HG03439 (cell line): ENCODE measurements around the gene TPSB2.
"Not testable (repeated sequence)": the region's sequence is repeated elsewhere in the genome, so short reads cannot be mapped to it uniquely, and the experiment has no call there.

Source experiments
- ATAC-seq: cut with Tn5 transposase; IDR thresholded peaks from one replicate; pipeline ENCODE4 v1.9.1; 2021; ENCODE audit warnings: mild to moderate bottlenecking, moderate library complexity; ENCODE audit not compliant: unreplicated experiment

TPSB2 gene

GRCh38 chr16:1243907-1244850 lies 14.2 kb upstream of the TPSB2 start:
- not testable (repeated sequence) for ATAC-seq

DNA sequence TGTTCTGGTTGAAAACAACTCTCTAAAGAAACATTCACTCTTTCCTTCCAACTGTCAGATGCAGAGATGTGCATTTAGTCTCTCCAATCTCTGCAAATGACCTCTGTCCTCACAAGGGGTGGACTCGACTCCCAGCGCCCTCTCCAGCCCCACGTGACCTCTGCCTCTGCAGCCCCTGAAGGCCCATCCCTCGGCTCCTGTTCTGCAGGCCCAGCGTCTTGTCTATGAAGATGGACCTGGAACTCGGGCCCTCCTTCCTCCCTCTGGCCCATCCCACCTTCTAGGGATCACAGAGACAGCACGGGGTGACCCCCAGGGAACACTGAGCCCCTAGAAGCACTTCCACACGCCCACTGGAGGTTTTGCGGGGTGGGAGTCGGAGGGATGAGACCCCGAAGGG lies 13.4 kb upstream of the TPSB2 start:
- not testable (repeated sequence) for ATAC-seq

GRCh38 chr16:1241081-1241480 lies 11.1 kb upstream of the TPSB2 start:
- ATAC-seq = not testable (repeated sequence)

DNA sequence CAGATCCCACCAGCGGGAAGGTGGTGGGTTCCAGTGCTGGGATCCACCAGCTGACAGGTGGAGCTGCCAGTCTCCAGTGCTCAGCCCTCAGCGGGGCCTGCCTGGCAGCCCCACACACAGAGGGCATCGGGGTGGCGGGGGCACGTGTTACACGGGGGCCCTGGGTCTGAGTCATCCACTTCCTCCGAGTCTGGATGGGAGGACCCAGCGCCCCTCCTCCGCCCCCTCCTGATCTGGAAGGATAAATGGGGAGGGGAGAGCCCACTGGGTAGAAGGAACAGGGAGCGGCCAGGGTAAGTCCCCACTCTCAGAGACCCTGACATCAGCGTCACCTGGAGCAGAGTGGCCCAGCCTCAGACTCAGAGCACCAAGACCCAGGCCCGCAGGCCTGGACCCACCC lies 10.5 kb upstream of the TPSB2 start, which contains the start of gene TPSAB1:
TSS of gene TPSAB1 (plus strand) at position 270 of the 400 bp plus-strand sequence. CDS start 234 bp downstream, outside the sequence.
- ATAC-seq = not testable (repeated sequence)

- ATAC-seq = not testable (repeated sequence)
Measured at GRCh38 chr16:1239575-1239974, 9.6 kb upstream of the TPSB2 start.

DNA sequence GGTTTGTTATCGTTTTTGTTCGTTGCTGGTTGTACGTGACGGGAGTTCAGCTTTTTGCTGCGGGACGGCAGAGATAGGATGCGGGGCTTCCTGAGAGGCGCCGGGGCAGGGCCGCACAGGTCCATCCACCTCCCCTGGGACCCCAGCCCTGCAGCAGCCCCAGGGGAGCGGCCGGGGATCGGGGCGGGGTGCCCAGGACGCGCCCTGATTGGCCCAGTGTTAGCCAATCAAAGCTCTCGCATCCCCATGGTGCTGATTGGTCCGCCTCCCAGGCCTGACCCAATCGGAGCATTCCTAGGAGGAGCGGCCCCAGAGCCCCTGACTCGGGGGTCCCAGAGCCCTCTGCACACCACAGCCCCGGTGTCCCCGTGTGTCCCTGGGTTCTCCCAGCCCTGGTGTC lies 8.9 kb upstream of the TPSB2 start:
- ATAC-seq = not testable (repeated sequence)

- no peak for ATAC-seq
Measured at GRCh38 chr16:1237990-1238389, 8.0 kb upstream of the TPSB2 start.

DNA sequence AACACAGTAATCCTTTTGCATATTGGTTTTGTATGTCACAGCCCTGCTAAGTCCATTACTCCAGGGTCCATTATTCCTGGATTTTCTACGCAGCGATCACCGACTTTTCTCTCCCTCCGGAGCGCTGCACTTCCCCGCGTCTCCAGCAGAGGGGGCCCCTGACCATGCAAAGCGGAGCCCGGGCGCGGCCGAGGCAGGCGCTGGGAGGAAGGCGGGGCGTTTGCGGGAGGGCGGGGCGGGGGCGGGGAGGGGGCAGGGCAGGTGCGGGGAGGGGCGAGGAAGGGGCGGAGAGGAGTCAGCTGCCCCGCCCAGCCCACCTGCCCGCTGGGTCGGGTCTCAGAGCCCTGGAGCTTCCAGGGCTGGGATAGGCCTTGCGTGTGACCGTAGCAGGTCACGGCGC lies 6.7 kb upstream of the TPSB2 start:
- not testable (repeated sequence) for ATAC-seq

GRCh38 chr16:1232049-1232748 lies 2.2 kb upstream of the TPSB2 start:
- ATAC-seq = not testable (repeated sequence)

DNA sequence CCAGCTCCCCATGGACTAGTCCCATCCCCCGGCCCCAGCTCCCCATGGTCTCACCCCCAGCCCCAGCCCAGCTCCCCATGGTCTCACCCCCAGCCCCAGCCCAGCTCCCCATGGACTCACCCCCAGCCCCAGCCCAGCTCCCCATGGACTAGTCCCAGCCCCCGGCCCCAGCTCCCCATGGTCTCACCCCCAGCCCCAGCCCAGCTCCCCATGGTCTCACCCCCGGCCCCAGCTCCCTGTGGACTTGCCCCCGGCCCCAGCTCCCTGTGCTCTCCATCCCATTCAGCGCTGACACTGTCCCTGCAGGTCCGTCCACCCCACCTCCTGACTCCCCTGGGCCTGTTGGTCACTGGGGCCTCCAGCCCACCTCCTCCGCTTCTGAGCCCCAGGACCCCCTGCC lies 1.3 kb upstream of the TPSB2 start:
- not testable (repeated sequence) for ATAC-seq

GRCh38 chr16:1230471-1231212 lies 658 bp upstream of the TPSB2 start:
- ATAC-seq = not testable (repeated sequence)

DNA sequence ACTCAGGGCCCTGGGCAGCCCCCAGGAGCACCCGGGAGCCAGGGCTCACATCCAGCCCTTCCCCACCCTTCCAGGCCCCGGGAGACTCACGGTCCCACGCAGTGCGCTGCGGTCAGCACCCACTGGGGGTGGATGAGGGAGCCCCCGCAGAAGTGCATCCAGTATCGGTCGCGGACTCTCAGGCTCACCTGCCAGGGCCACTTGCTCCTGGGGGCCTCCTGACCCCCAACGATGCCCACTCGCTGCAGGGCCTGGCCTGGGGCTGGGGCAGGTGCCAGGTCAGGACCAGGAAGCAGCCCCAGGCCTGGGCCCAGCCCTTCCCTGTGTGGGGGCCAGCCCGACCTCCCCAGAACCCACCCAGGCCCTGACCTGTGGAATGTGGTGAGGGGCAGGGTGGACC lies 508 bp downstream of the TPSB2 start:
- ATAC-seq = not testable (repeated sequence)

- not testable (repeated sequence) for ATAC-seq
Measured at GRCh38 chr16:1228227-1228626, 1.8 kb downstream of the TPSB2 start.

GRCh38 chr16:1226692-1227091 lies 3.3 kb downstream of the TPSB2 start:
- ATAC-seq = not testable (repeated sequence)

DNA sequence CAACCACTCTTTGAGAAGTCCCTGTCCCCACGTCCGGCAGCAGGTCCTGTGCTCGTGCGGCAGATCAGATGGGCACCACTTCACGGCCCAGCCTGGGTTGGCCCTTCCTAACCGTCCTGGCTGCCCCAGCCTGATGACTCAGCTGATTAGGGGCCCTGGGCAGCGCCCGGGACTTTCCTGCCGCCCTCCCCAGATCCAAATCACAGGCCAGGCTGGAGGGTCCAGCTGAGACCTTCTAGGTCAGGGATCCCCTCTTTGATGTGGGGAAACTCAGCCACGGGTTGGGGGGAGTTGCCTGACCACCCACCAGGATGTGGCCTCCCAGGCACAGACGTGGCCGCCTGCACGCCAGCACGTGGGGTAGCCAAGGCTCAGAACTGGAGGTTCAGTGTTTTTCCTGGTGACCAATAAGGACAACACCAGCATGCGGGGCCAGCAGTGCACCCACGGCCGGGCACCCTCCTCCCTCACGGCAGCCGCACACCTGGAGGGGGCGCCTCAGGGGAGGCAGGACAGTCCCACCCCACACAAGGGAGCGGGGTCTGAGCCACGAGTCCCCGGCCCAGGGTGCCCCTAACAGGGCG lies 4.2 kb downstream of the TPSB2 start:
- not testable (repeated sequence) for ATAC-seq

- ATAC-seq = no peak
Measured at GRCh38 chr16:1225051-1225451, 4.9 kb downstream of the TPSB2 start, which contains the start of gene TPSG1. Gene TPSG1 (minus strand): TSS chr16:1225268. CDS start chr16:1225252, 16 bp downstream.

GRCh38 chr16:1224558-1224957 lies 5.4 kb downstream of the TPSB2 start:
- ATAC-seq = no peak

- no peak for ATAC-seq
Measured at GRCh38 chr16:1223355-1224214, 6.4 kb downstream of the TPSB2 start.

- ATAC-seq = no peak
Measured at GRCh38 chr16:1222553-1223354, 7.2 kb downstream of the TPSB2 start.
